ENCODE results near the gene TREML4. TPM values are rescaled to one million over a fixed set of nuclear protein-coding genes. Genes with fewer than 3 reads are reported as not detected.

The TREML4 gene
- total and polyA plus RNA-seq, 10 of the 15 experiments (the other 5 are each of a cell fraction or from before 2014, with no cell fraction given), result not detected

DNA sequence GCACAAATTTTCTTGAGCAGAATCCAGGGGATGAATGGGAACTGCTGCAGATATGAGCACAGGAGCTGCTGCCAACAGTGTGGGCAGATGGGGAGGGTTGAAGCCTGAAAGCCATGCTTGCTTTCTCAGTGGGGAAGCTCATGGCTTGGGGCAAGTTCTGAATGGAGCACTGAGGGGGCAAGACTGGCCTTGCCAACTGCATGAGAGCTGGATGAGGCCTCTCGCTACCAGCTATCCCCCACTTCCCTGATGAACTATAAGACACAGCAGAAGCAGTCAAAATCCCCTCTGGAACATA, 30.0 kb downstream of the TREML4 start (continued):
- no peak for TF ChIP-seq BHLHE40 (IDR thresholded peaks at IDR 0.05; ENCODE audit: borderline replicate concordance in 1 of 2, low read depth in 2 of 2, low read length in 1 of 2)
- TF ChIP-seq POLR2A (IDR thresholded peaks at IDR 0.05; ENCODE audit: low read depth, low read length), result no peak
- TF ChIP-seq NFIC (IDR thresholded peaks at IDR 0.05; ENCODE audit: low read depth, low read length), result no peak
- TF ChIP-seq EP300 (IDR thresholded peaks at IDR 0.05; ENCODE audit: borderline replicate concordance in 1 of 2, control insufficient read depth in 1 of 2, low read depth in 2 of 2, low read length in 2 of 2), result no peak

- Histone ChIP-seq H3K27ac (ENCODE audit: control insufficient read depth, insufficient read depth) (no peak overlapping the region), H3K79me2 (ENCODE audit: control insufficient read depth, insufficient read depth, low read length) (no peaks in the 10 kb centered on the region), H4K20me1 (ENCODE audit: control insufficient read depth, insufficient read depth) (no peaks in the 10 kb centered on the region), H3K4me1 (ENCODE audit: control insufficient read depth, insufficient read depth, low read length) (no peaks in the 10 kb centered on the region), H3K9me3 (replicated peaks; ENCODE audit: control insufficient read depth, insufficient read depth, low read length) (peaks cover 12% of the 10 kb centered on the region; the same call in 2 of the 3 replicates), H3K27me3 (replicated peaks in 1 of 2; ENCODE audit: control insufficient read depth in 2 of 2, insufficient read depth in 2 of 2, low read length in 1 of 2) (no peaks in the 10 kb centered on the region), H2AFZ (ENCODE audit: control insufficient read depth, low read depth, low read length) (no peak overlapping the region), H3K9ac (ENCODE audit: control insufficient read depth, insufficient read depth, low read length) (no peak overlapping the region), H3K36me3 (ENCODE audit: control insufficient read depth in 2 of 2, insufficient read depth in 2 of 2, low read length in 1 of 2) (no peaks in the 10 kb centered on the region), H3K4me2 (ENCODE audit: control insufficient read depth, insufficient read depth) (no peak overlapping the region), H3K4me3 (no peak overlapping the region)
- 41% methylated on average over 2 of the region's 2 CpGs for WGBS (ENCODE audit: insufficient coverage, insufficient replicate concordance, low lambda C conversion rate, missing lambda C conversion rate)
- SMC1A ChIA-PET (ENCODE audit: uncharacterized antibody, unreplicated experiment), result interaction anchor here (1.2 kb wide), 1 partner anchor 9 kb away, joined by 3 read pairs; no protein-coding TSS in a partner anchor
- POLR2A ChIA-PET, result no interaction called here
- no peak for FAIRE-seq
- DNase-seq (ENCODE audit: low read depth, low spot score), result no peak
- BruUV-seq (replicated peaks), result no TSS peak
- ATAC-seq, result no peak
- RAD21 ChIA-PET (ENCODE audit: unreplicated experiment), result no interaction called here
- intact Hi-C loops (cut with micrococcal nuclease; ENCODE audit: unreplicated experiment), result no loop called here
- CTCF ChIA-PET, result interaction anchor here (1.4 kb wide), 1 partner anchor 57 kb away, joined by 3 read pairs; no protein-coding TSS in a partner anchor
- in situ Hi-C loops (cut with MboI), result no loop called here
- TF ChIP-seq TCF12 (IDR thresholded peaks at IDR 0.05; ENCODE audit: low read depth, low read length) (no peak), USF2 (IDR thresholded peaks at IDR 0.05; ENCODE audit: borderline replicate concordance, low read depth, low read length) (no peak), HDAC6 (IDR thresholded peaks at IDR 0.05; ENCODE audit: unreplicated experiment) (no peak), SMAD1 (IDR thresholded peaks at IDR 0.05; ENCODE audit: low read depth, partially characterized antibody) (no peak), ZZZ3 (IDR thresholded peaks at IDR 0.05; ENCODE audit: control insufficient read depth, insufficient read length, low read depth) (no peak), CHD1 (IDR thresholded peaks at IDR 0.05; ENCODE audit: low read depth, low read length) (no peak), MTA2 (IDR thresholded peaks at IDR 0.05; ENCODE audit: low read depth) (no peak), POLR2A (IDR thresholded peaks at IDR 0.05; ENCODE audit: low read depth, low read length) (no peak), FOS (IDR thresholded peaks at IDR 0.05; ENCODE audit: borderline replicate concordance, extremely low read depth, insufficient read length) (no peak), KAT2A (conservative IDR thresholded peaks at IDR 0.05; ENCODE audit: control insufficient read depth, low read depth, low read length) (no peak), TAF1 (IDR thresholded peaks at IDR 0.05; ENCODE audit: borderline replicate concordance, low read depth, low read length) (no peak), SMC3 (IDR thresholded peaks at IDR 0.05; ENCODE audit: borderline replicate concordance, low read length) (no peak)
- TF ChIP-seq, protein P1, sequence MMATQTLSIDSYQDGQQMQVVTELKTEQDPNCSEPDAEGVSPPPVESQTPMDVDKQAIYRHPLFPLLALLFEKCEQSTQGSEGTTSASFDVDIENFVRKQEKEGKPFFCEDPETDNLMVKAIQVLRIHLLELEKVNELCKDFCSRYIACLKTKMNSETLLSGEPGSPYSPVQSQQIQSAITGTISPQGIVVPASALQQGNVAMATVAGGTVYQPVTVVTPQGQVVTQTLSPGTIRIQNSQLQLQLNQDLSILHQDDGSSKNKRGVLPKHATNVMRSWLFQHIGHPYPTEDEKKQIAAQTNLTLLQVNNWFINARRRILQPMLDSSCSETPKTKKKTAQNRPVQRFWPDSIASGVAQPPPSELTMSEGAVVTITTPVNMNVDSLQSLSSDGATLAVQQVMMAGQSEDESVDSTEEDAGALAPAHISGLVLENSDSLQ (IDR thresholded peaks at IDR 0.05), result no peak
- TF ChIP-seq, protein P2, sequence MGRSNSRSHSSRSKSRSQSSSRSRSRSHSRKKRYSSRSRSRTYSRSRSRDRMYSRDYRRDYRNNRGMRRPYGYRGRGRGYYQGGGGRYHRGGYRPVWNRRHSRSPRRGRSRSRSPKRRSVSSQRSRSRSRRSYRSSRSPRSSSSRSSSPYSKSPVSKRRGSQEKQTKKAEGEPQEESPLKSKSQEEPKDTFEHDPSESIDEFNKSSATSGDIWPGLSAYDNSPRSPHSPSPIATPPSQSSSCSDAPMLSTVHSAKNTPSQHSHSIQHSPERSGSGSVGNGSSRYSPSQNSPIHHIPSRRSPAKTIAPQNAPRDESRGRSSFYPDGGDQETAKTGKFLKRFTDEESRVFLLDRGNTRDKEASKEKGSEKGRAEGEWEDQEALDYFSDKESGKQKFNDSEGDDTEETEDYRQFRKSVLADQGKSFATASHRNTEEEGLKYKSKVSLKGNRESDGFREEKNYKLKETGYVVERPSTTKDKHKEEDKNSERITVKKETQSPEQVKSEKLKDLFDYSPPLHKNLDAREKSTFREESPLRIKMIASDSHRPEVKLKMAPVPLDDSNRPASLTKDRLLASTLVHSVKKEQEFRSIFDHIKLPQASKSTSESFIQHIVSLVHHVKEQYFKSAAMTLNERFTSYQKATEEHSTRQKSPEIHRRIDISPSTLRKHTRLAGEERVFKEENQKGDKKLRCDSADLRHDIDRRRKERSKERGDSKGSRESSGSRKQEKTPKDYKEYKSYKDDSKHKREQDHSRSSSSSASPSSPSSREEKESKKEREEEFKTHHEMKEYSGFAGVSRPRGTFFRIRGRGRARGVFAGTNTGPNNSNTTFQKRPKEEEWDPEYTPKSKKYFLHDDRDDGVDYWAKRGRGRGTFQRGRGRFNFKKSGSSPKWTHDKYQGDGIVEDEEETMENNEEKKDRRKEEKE (IDR thresholded peaks at IDR 0.05), result no peak
- TF ChIP-seq, protein P3, sequence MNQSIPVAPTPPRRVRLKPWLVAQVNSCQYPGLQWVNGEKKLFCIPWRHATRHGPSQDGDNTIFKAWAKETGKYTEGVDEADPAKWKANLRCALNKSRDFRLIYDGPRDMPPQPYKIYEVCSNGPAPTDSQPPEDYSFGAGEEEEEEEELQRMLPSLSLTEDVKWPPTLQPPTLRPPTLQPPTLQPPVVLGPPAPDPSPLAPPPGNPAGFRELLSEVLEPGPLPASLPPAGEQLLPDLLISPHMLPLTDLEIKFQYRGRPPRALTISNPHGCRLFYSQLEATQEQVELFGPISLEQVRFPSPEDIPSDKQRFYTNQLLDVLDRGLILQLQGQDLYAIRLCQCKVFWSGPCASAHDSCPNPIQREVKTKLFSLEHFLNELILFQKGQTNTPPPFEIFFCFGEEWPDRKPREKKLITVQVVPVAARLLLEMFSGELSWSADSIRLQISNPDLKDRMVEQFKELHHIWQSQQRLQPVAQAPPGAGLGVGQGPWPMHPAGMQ (IDR thresholded peaks at IDR 0.05; ENCODE audit: borderline replicate concordance), result no peak
Observed at GRCh38 chr6:41262401-41262800, 34.3 kb downstream of the TREML4 start.
